Anterior cingulate cortex (tissue), 58 donors: ENCODE measurements around the gene OR2W1.
A peak's percentile ranks its signal among the peaks of the same experiment; 100 is the strongest.

Experiments
- DNase-seq, 58 donors: peaks; one replicate each; lab custom pipeline; 2025; lab: John Stamatoyannopoulos, UW

OR2W1 gene

GRCh38 chr6:29005183-29005885 lies 39.6 kb downstream of the OR2W1 start, which contains the start of gene ZNF311:
Gene ZNF311, minus strand, starts transcription at chr6:29005315. Its CDS starts 1,361 bp downstream, at chr6:29003954.
- DNase-seq, result peak in 23 of 58 donors; percentile 2 to 41 (median 12)

- no peak for DNase-seq
Observed at GRCh38 chr6:28996844-28997510, 48.0 kb downstream of the OR2W1 start.

GRCh38 chr6:28995093-28995650 lies 49.8 kb downstream of the OR2W1 start:
- no peak for DNase-seq
